Stimulated activated CD8-positive, alpha-beta memory T cell treated with anti-CD3 and anti-CD28 coated beads, Interleukin-7, amount 100 ng/mL, for 1 hour (primary cell): ENCODE results near the gene NGFR.
A peak's percentile ranks its signal among the peaks of the same experiment; 100 is the strongest.

ENCODE experiments used
- DNase-seq, 2 donors: peaks; one replicate each; pipeline ENCODE4 v3.0.0-alpha.2; 2020; ENCODE audit warnings: low read depth in 2 of 2

NGFR gene, protein sequence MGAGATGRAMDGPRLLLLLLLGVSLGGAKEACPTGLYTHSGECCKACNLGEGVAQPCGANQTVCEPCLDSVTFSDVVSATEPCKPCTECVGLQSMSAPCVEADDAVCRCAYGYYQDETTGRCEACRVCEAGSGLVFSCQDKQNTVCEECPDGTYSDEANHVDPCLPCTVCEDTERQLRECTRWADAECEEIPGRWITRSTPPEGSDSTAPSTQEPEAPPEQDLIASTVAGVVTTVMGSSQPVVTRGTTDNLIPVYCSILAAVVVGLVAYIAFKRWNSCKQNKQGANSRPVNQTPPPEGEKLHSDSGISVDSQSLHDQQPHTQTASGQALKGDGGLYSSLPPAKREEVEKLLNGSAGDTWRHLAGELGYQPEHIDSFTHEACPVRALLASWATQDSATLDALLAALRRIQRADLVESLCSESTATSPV

DNA sequence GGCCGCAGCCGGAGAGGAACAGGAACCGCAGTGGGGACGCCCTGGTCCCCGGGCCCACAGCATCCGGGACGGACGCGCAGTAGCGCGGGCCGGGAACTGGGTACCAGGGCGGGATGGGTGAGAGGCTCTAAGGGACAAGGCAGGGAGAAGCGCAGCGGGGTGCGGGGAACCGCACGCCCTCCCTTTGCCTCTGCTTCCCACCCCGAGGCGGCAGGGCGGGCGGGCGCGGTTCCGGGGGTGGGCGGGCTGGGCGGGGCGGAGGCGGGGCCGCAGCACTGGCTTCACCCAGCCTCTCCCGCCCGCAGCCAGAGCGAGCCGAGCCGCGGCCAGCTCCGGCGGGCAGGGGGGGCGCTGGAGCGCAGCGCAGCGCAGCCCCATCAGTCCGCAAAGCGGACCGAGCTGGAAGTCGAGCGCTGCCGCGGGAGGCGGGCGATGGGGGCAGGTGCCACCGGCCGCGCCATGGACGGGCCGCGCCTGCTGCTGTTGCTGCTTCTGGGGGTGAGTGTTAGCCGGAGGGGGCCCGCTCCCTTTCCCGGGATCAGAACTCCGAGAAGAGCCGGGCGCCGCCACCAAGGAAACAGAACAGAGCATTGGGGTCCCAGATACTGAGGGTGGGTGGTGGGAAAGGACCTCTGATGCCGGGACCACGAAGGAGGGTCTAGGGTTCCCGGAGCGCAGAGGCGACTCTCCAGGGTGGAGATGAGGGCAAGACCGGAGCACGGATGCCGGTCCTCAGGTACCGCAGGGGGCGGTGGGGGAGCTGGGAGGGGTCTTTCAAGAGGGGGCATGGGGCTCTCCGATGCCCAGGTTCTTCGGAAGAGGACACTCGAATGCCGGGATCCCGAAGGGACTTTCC lies at the start of gene NGFR:
TSS of gene NGFR (plus strand) at position 308 of the 856 bp plus-strand sequence. CDS start at position 433, 125 bp downstream.
- peak in 1 of 2 donors; percentile 16 for DNase-seq

DNA sequence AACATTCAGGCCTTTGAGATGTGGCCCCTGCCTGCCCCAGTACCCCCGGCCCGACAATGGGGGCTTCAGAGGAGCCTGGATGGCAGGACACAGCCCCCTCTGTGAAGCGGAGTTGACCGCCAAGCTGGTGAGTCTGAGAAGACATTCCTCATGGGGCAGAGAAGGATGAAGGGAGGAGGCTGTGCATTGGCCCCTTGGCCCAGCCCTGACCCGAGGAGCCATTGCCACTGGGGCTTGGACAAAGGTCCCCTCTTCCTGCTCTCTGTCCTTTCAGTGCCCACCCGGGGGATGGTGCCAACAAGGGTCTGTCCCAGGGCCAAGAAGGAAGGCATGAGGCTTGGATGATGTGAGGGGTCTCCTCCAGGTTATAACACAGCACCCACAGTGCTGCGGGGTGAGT lies 49.5 kb upstream of the NGFR start:
- DNase-seq = no peak

DNA sequence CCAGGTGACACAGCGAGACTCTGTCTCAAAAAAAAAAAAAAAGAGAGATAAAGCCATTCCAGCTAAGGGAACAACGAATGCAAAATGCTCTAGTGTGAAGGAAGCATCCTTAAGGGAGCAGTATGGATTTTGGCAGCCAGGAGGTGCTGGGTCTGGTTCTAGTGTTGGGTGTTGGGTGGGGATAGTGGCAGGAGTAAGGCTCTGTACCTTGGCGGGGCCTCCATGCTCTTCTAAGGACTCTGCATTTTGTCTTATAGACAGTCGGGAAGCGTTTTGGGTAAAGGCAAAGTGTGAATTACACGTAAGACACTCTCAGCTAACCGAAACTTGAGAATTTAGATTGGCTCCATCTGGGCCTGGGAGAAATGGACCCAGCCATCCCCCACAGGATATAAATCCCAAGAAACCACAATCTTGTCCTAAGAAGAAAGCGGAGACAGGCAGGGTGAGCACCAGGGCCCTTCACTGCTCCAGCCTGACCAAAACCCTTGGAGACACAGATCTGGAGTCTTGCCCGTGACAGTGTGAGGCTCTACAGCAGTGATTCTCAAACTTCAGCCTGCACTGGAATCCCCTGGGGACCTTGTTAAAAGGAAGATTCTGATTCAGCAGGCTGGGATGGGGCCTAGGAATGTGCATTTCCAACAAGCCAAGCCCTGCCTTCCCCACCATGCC lies 47.3 kb upstream of the NGFR start:
- DNase-seq = no peak

DNA sequence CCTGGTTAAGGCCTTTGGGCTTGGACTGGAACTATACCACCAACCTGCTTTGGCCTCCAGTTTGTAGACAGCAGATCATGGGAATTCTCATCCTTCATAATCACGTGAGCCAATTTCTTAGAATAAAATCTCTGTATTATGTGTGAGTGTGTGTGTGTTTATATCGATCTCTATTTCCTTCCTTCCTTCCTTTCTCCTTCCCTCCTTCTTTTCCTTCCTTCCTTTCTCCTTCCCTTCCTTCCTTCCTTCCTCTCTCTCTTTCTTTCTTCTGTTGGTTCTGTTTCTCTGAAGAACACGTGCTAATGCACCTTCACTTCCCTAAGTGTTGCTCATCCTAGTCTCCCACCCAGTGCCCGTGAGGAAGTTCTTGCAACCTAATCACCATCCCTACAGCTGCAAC lies 44.9 kb upstream of the NGFR start:
- DNase-seq = no peak

DNA sequence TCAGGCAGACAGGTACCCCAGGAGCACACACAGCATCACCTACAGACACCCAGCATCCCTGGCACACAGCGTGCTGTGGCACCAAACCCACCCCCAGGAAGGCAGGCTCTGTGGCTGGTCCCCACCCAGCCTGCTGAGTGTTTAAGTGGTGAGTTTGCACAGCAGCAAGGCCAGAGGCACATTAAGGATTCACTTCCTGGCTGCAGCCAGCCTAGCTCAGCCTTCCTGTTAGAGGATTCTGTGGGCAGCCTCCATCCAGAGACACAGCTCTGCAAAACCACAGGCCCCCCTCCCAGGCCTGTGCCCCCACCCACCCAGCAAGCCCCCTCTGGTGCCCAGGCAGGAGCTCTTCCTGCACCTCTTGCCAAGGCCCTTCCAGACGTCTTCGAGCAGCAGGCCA lies 44.4 kb upstream of the NGFR start:
- DNase-seq = no peak

DNA sequence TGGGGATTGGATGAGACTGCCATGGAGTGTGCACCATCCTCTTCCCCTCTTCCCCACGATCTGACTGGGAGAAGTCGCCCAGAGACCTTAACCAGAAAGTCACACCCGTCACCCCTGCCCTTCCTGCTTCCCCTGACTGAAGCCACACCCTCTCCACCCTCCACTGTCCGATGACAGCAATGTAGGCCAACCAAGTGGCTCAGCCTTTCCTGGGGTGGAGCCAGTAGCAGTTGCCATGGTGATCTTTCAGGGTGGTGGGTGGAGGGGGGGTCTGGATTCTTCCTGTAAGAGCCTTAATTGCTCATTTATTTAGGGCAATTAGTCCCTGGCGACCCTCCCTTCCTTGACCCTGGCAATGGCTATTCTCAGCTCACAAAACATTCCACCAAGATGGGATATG lies 42.9 kb upstream of the NGFR start:
- no peak for DNase-seq

DNA sequence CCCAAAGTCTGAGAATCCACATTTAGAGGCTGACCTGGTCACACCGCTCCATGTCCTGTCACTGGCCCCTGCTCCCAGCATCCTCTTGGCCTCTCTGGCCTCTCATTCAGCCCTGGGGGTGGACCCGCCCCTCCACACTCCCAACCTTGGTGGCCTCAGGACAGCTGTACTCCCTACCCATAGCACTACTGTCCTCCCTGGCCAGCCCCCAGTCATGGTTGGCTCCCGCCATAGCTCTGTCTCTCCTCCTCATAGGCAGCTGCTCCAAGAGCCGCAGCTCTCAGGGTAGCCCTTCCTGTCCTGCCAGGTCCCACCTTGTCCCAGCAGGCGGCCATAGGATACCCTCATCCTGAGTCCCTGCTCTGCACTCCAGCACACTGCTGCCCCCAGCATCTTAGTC lies 42.4 kb upstream of the NGFR start:
- DNase-seq = no peak

DNA sequence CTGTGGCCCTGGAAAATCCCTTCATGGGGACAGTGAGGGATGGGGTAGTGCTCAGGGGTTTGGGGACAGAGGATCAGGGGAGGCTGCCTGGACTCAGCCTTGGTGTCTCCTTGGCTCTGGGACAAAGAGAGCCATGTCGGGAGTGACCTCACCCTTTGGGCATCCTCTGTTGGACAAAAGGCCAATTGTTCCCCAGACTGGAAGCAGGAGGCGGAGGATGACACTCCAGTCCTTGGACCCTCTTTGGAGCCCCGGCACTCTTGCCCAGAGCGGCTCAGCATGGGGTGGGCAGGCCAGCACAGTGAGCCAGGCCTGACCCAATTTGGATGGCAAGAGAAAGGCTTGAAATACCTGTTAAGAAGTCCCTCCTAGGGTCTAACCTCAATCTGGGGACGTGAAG lies 41.0 kb upstream of the NGFR start:
- DNase-seq = no peak

DNA sequence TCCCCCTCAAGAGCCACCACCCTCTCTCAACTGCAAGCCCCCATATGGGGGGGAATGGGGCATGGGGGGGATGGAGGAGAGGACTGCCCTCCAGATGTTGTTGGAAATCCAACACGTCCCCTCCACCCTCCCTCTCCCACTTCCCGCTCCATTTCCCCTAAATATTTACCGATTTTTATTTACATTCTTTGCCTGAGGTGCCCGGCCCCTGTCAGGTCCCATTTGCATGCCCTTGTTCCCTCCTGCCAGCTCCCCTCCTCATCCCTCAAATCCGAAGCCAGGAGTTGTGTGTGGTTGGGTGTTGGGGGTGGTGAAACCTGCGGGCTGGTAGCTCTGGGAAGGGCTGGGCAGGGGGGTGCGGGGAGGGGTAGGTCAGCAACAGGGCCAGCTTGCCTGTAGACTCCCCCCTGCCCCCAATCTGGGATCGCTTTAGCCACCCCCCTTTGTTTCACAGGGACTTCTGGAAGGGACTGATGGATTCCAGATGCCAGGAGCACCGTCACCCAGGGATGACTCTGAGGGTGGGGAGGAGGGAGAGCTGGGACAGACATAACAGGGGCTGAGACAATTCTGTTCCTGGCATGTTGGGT lies 39.7 kb upstream of the NGFR start:
- DNase-seq = no peak

DNA sequence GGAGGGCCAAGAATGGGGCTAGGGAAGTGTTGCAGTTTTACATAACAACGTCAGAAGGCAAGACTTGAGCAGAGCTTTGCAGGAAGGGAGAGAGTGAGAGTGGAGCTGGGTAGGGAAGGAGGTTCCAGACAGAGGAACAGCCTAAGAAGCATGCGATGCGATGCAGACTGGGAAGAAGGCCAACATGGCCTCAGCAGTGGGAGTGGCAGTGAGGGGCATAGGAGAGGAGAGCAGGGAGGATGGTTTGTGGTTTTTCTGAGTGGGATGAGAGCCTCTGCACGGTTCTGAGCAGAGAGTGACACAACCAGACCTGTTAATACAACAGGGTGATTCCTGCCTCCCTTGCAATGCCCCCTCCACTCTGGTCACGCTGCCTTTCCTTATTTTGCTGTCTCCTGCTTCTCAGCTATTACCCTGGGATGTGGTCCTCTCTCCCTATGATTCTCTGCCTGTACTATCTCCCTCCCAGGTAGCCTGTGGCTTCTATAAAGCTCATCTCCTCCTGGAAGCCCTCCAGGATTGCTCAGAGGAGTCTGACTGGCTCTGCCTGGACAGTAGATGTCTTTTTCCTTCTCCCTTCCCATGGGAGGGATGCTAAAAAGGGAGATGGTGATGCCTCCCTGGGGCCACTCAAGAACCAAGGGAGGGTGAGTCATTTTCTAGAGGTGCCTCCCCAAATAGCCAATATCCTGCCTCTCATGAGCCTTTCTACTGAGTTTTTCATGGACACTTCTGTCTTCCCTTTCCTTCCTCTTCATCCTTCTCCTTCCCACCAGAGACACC lies 38.7 kb upstream of the NGFR start:
- no peak for DNase-seq

DNA sequence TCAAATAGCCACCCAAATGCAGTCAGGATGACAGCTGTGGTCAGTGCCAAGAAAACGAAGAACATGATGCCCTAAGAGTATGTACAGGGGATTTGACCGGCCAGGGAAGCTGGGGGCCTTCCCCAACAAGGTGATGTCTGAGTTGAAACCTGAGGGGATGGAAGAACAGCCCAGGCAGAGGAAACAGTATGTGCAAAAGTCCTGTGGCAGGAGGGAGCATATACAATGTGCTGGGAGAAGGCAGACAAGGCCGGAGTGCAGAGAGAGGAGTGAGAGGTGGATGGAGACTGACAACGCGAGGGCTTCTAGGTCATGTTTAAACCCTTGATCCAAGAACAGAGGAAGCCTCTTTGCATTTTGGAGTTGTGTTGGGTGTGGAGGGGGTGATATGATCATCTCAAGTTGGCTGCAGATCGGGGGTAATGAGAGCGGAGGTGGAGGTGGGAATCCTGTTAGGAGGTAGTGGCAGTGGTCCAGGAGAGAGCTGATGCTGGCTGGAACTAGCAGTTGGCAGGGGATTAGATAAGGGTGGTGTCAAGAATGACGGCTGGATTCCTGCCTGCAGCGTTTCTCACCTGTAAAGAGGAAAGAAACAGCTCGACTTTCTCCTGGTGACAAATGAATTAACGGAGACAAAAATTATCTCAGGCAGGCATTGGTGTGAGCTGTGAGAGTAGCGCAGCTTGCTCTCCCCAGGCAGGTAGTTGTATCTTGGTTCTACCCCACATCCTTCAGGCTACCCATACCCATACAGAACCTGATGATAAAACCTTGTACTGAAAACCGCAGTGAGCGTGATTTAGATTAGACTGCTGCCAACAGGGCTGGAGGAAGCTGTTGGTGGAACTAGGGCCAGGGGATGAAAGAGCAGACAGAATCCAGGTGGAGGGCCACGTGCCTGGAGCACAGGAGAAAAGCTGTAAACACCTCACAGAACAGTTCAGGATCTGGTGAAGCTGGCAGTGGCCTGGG lies 37.2 kb upstream of the NGFR start:
- no peak for DNase-seq

DNA sequence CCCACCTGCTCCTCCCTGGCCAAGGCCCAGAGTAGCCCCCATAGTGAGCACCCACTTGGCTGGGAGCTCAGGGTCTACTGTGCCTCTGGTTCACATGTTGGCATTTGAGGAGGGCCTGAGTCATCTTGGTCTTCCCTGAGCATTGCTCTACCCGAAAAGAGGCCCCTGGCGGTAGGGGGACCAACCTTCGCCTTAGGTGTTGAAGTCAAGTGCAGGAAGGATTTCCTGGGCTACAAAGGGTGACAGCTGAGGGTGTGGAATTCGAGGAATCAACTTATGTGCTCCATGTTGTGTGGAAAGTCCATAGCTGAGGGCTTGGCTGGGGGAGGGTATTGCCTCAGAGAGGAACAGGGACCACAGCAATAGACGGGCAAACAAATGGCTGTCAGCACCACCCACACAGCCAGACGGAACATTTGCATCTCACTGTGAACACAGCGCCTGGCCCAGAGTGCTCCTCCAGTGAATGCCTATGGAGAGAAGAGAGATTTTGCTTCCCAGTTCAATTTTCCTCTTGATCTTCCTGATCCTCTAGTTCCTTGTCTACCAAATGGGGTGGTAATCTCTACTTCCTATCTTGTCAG lies 35.6 kb upstream of the NGFR start:
- DNase-seq = no peak

DNA sequence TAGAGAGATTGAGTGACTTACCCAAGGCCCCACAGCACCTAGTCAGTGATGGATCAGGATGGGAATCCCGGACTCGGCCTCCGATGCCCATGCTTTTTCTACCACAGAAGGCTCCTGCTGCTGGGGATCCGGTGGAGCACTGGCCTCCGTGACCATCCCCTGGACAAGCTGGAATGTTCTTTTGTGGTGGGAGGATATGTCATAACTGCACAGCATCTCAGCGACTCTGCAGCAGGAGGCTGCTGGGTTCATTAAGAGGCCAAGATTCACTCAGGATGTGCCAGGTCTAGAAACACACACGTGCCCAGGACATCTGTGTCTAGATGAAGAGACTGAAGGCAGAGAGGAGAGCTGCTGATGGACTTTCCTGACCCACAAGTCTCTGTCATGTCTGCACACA lies 34.7 kb upstream of the NGFR start:
- no peak for DNase-seq

DNA sequence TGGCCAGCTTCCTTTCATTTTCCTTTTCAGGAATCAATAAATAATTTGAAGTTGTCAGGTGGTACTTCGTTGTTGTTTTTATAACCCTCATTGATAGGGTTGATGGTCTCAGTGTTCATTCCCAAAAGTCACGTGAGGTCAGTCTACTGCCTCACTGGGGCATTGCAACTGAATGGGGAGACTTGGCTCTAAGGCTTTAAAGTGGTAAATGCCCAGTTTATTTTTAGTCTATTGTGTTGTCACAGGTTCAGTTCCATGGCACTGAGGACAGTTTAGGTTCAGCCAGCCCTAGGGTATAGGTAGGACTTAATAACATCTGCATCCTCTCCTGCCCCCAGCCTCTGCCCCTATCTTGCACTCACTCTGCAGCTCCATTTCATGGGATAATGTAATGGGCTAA lies 33.5 kb upstream of the NGFR start:
- no peak for DNase-seq

DNA sequence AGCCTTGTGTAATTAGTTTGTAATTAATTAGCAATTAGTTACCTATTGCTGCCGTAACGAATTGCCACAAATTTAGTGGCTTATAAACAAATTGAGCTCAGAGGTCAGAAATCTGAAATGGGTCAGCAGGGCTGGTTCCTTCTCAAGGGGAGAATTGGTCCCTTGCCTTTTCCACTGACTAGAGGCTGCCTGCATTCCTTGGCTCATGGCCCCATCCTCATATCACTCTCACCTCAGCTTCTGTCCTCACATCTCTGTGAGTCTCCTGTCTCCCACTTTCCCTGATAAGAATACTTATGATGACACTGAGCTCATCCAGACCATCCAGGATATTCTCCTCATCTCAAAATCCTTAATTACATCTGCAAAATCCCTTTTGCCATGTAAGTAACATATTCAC lies 31.0 kb upstream of the NGFR start:
- no peak for DNase-seq

DNA sequence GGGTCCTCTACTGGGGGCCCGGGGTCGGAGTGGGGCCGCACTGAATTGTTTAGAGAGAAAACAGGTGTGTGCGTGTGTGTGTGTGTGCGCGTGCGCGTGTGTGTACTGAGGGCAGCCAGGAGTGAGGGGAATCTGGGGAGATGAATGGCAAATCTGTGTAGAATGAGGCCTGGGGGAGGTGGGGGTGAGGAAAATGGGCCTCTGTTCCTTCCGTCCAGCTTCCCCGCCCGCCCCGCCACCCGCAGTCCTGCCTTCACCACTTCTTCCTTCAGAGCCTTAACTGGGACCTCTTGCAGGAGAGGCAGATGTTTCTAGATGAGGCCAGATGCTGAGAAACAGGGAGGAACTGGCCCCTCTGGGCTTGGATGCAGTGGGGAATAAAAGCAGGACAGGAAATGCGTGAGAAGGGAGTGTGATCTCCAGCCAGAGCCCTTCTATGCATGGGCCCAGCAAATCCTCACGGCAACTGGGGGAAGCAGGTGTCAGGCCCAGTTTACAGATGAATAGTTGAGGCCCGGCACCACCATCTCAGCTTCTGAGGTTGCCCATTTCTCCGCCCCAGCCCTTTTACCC lies 29.7 kb upstream of the NGFR start:
- DNase-seq = no peak

DNA sequence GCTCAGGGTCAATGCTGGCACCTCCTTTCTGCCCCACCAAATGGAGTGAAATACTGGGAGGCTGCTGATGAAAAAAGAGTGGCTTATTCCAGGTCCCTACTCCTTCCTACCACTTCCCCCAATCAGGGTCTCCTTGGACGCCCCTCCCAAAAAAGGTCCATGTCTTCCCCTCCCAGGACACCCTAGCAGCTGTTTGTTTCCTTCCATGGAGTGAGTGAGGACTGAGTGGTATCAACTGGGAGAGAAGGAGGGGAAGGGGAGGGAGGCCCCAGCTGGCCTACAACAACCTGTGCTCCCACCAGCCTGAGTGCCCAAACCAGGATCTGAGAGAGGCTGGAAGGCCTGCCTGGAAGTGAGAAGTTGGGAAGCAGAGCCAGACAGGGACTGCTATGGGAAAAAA lies 28.7 kb upstream of the NGFR start:
- no peak for DNase-seq

DNA sequence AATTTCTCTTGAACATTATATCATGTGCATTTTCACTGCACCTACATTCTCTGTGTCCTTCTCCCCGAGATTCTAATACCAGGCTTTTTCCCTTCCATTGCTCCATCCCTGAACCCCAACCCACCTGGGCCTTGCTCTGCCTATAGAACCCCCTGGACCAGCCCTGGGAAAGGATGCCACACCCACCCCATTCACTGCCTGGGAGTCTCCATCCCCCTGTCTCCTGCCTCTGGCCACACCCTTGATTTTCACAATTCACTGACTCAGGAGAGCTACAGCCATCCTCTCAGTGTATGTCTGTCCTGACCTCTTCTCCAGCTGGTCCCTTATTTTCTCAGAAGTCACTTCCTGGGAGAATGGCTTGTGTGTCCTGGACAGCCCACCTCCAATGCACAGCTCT lies 27.9 kb upstream of the NGFR start:
- DNase-seq = no peak

DNA sequence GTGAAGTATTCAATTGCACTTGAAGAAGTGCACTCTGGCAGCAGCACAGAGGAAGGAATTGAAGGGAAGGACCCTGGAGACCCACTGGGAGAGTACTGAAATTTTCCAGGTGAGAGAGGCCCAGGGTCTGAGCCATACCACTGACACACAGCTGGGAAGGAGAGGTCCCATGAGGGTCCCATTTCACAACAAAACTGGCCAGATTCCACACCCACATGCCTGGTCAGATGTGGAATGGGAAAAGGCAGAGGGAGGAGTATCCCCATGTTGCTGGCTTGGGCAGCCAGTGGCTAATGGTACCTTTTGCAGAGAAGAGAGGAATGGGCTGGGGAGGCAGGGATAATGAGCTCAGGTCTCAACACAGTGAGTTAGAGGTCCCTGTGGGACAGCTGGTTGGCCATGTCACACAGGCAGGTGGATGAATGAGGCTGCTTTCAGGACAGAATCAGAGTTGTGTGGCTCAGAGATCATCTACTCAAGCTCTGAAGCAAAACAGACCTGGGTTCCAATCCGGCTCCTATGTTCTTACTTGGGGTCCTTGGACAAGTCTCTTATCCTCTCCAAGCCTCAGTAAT lies 26.2 kb upstream of the NGFR start:
- no peak for DNase-seq
